ENCODE results near the gene PHLDB3. TPM values are rescaled to one million over a fixed set of nuclear protein-coding genes. Genes with fewer than 3 reads are reported as not detected.
"Not testable (repeated sequence)": the region's sequence is repeated elsewhere in the genome, so short reads cannot be mapped to it uniquely, and the experiment has no call there.

Gene PHLDB3
- total and polyA plus RNA-seq, 2 donors (not counting 3 experiments of a cell fraction or from before 2014, with no cell fraction given): 5.5 to 12.0 TPM

- dilution Hi-C loops (cut with MboI; ENCODE audit: extremely low pct_ligation_motif_present, low sequenced_read_pairs): no loop called here
- intact Hi-C loops (cut with micrococcal nuclease): no loop called here
- FAIRE-seq (no peak), DNase-seq (ENCODE audit: low read depth, low spot score) (no peak)
- Histone ChIP-seq H3K36me3 (ENCODE audit: control insufficient read depth in 2 of 2, extremely low read depth in 1 of 2, insufficient read depth in 2 of 2, low read length in 2 of 2) (no peaks in the 10 kb centered on the region), H3K27ac (ENCODE audit: insufficient read depth, low read depth, low read length) (no peak overlapping the region), H3K4me1 (ENCODE audit: control insufficient read depth, extremely low read depth, insufficient read depth, low read length) (no peaks in the 10 kb centered on the region), H3K9me3 (replicated peaks; ENCODE audit: control insufficient read depth, insufficient read depth, low read length) (no peaks in the 10 kb centered on the region), H4K20me1 (replicated peaks; ENCODE audit: control insufficient read depth, extremely low read depth, insufficient read depth, low read length) (no peaks in the 10 kb centered on the region), H3K27me3 (ENCODE audit: control insufficient read depth in 2 of 2, insufficient read depth in 2 of 2, low read length in 2 of 2) (no peaks in the 10 kb centered on the region), H3K79me2 (ENCODE audit: control insufficient read depth, insufficient read depth, low read length) (no peaks in the 10 kb centered on the region), H3K4me3 (replicated peaks in 1 of 3; ENCODE audit: insufficient read depth in 1 of 3, low read depth in 1 of 3, low read length in 3 of 3) (no peak overlapping the region), H3K4me2 (ENCODE audit: insufficient read depth, low read length) (no peak overlapping the region), H2AFZ (ENCODE audit: low read depth, low read length) (no peak overlapping the region), H3K9ac (replicated peaks; ENCODE audit: extremely low read depth, insufficient read depth, low read length) (no peak overlapping the region), H3K9me1 (replicated peaks; ENCODE audit: control insufficient read depth, extremely low read depth, insufficient read depth, low read length) (no peaks in the 10 kb centered on the region)
- CTCF ChIA-PET: interaction anchor here (2.7 to 3.5 kb wide), 2 partner anchors 10 to 82 kb away, joined by 17 to 28 read pairs; no protein-coding TSS in a partner anchor
- BruUV-seq (replicated peaks): no TSS peak
- TF ChIP-seq, protein P1, sequence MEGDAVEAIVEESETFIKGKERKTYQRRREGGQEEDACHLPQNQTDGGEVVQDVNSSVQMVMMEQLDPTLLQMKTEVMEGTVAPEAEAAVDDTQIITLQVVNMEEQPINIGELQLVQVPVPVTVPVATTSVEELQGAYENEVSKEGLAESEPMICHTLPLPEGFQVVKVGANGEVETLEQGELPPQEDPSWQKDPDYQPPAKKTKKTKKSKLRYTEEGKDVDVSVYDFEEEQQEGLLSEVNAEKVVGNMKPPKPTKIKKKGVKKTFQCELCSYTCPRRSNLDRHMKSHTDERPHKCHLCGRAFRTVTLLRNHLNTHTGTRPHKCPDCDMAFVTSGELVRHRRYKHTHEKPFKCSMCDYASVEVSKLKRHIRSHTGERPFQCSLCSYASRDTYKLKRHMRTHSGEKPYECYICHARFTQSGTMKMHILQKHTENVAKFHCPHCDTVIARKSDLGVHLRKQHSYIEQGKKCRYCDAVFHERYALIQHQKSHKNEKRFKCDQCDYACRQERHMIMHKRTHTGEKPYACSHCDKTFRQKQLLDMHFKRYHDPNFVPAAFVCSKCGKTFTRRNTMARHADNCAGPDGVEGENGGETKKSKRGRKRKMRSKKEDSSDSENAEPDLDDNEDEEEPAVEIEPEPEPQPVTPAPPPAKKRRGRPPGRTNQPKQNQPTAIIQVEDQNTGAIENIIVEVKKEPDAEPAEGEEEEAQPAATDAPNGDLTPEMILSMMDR (IDR thresholded peaks at IDR 0.05; ENCODE audit: extremely low read depth in 1 of 2, insufficient read depth in 1 of 2, low read depth in 1 of 2, low read length in 2 of 2): no peak
- no peak for TF ChIP-seq GATA2 (IDR thresholded peaks at IDR 0.05; ENCODE audit: insufficient read depth, insufficient read length, low read depth, low read length)
- no peak for TF ChIP-seq FOS (IDR thresholded peaks at IDR 0.05; ENCODE audit: borderline replicate concordance, insufficient read depth, low read length)
- TF ChIP-seq POLR2A (IDR thresholded peaks at IDR 0.05; ENCODE audit: low read depth, low read length): no peak
- TF ChIP-seq POLR2AphosphoS5 (IDR thresholded peaks at IDR 0.05; ENCODE audit: insufficient read depth, low read depth, low read length): no peak
- no peak for TF ChIP-seq JUN (IDR thresholded peaks at IDR 0.05; ENCODE audit: borderline replicate concordance, insufficient read depth, insufficient read length, low read depth)
- TF ChIP-seq EZH2 (IDR thresholded peaks at IDR 0.05; ENCODE audit: borderline replicate concordance, low read depth, low read length, severe bottlenecking): no peak
- no peak for TF ChIP-seq MAX (IDR thresholded peaks at IDR 0.05; ENCODE audit: insufficient read depth, insufficient read length)
- no peak for TF ChIP-seq MYC (IDR thresholded peaks at IDR 0.05; ENCODE audit: low read depth, low read length)
- POLR2A ChIA-PET: no interaction called here
These were observed 66.8 kb downstream of the PHLDB3 start for GRCh38 chr19:43437712-43438111.

- intact Hi-C loops (cut with micrococcal nuclease); H3K79me2 ChIP-seq (ENCODE audit: control insufficient read depth, insufficient read depth, low read length); POLR2A ChIA-PET; H2AFZ ChIP-seq (ENCODE audit: low read depth, low read length); H3K27ac ChIP-seq (ENCODE audit: insufficient read depth, low read depth, low read length); H3K4me2 ChIP-seq (ENCODE audit: insufficient read depth, low read length); BruUV-seq (replicated peaks); H3K4me3 ChIP-seq (replicated peaks in 1 of 3; ENCODE audit: insufficient read depth in 1 of 3, low read depth in 1 of 3, low read length in 3 of 3); H3K9me3 ChIP-seq (replicated peaks; ENCODE audit: control insufficient read depth, insufficient read depth, low read length); H3K27me3 ChIP-seq (ENCODE audit: control insufficient read depth in 2 of 2, insufficient read depth in 2 of 2, low read length in 2 of 2); DNase-seq (ENCODE audit: low read depth, low spot score); H3K9ac ChIP-seq (replicated peaks; ENCODE audit: extremely low read depth, insufficient read depth, low read length); H3K36me3 ChIP-seq (ENCODE audit: control insufficient read depth in 2 of 2, extremely low read depth in 1 of 2, insufficient read depth in 2 of 2, low read length in 2 of 2); H4K20me1 ChIP-seq (replicated peaks; ENCODE audit: control insufficient read depth, extremely low read depth, insufficient read depth, low read length); FAIRE-seq; H3K9me1 ChIP-seq (replicated peaks; ENCODE audit: control insufficient read depth, extremely low read depth, insufficient read depth, low read length); dilution Hi-C loops (cut with MboI; ENCODE audit: extremely low pct_ligation_motif_present, low sequenced_read_pairs); H3K4me1 ChIP-seq (ENCODE audit: control insufficient read depth, extremely low read depth, insufficient read depth, low read length): not testable (repeated sequence)
- CTCF ChIA-PET: interaction anchor here (2.7 to 3.5 kb wide), 2 partner anchors 11 to 83 kb away, joined by 17 to 28 read pairs; no protein-coding TSS in a partner anchor
These were observed 67.3 kb downstream of the PHLDB3 start for GRCh38 chr19:43437284-43437683.
